ENCODE data around the gene TRNP1. TPM values are rescaled to one million over a fixed set of nuclear protein-coding genes. Genes with fewer than 3 reads are reported as not detected.

TRNP1 gene
- total RNA-seq, 1 donor from 2014 or later, result 15.3 TPM

DNA sequence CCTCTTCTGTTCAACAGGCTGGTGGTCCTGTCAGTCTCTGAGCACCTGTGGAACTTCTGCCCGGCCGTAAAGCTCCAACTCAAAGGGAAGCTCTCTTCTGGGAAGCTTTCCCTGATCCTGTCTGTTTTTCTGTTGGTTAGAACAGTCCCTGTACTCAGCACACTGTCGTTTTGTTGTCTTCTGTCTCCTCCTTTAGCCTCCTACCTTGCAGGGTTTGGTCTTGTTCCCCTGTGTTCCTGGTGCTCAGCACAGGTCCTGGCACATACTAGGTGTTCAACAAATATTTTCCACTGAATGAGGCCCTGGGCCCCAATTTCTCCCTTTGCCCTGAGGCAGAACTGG, 32.9 kb upstream of the TRNP1 start:
- TF ChIP-seq, protein P1, sequence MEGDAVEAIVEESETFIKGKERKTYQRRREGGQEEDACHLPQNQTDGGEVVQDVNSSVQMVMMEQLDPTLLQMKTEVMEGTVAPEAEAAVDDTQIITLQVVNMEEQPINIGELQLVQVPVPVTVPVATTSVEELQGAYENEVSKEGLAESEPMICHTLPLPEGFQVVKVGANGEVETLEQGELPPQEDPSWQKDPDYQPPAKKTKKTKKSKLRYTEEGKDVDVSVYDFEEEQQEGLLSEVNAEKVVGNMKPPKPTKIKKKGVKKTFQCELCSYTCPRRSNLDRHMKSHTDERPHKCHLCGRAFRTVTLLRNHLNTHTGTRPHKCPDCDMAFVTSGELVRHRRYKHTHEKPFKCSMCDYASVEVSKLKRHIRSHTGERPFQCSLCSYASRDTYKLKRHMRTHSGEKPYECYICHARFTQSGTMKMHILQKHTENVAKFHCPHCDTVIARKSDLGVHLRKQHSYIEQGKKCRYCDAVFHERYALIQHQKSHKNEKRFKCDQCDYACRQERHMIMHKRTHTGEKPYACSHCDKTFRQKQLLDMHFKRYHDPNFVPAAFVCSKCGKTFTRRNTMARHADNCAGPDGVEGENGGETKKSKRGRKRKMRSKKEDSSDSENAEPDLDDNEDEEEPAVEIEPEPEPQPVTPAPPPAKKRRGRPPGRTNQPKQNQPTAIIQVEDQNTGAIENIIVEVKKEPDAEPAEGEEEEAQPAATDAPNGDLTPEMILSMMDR (IDR thresholded peaks at IDR 0.05), result no peak
- H3K27ac ChIP-seq, result peak overlapping the region; percentile 75
- no peaks in the 10 kb centered on the region for H3K36me3 ChIP-seq
- H3K9me3 ChIP-seq, result no peaks in the 10 kb centered on the region
- peaks cover 33% of the 10 kb centered on the region for H3K27me3 ChIP-seq (ENCODE audit: low read depth)
- ATAC-seq (peak in 1 of 2 donors; percentile 3), DNase-seq (no peak)
- intact Hi-C loops (cut with DNase I), result no loop called here
- H3K4me1 ChIP-seq, result peaks cover 17% of the 10 kb centered on the region
- H3K4me3 ChIP-seq, result peak overlapping the region; percentile 64

DNA sequence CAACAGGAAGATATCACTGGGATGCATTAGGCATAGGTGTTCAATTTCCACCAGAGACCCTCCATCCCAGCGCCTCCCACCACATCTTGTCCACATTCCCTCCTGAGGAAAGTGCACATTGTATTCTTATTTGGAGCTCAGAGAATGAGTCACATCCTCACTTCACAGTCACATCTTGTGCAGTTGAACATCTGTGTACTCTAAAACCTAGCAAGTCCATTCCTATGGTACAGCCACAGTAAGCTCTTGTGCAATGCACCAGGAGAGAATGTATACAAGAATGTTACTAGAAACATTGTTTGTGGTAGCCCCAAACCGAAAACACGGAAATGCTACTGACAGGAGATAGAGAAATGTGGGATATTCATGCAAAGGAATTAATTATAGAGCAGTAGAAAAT, 31.7 kb upstream of the TRNP1 start:
- TF ChIP-seq, protein P1 (IDR thresholded peaks at IDR 0.05), result no peak
- Histone ChIP-seq H3K4me1 (peaks cover 17% of the 10 kb centered on the region), H3K36me3 (no peaks in the 10 kb centered on the region), H3K27ac (no peak overlapping the region), H3K27me3 (ENCODE audit: low read depth) (peaks cover 36% of the 10 kb centered on the region), H3K9me3 (no peaks in the 10 kb centered on the region), H3K4me3 (no peak overlapping the region)
- intact Hi-C loops (cut with DNase I), result no loop called here
- DNase-seq (no peak), ATAC-seq (no peak)

DNA sequence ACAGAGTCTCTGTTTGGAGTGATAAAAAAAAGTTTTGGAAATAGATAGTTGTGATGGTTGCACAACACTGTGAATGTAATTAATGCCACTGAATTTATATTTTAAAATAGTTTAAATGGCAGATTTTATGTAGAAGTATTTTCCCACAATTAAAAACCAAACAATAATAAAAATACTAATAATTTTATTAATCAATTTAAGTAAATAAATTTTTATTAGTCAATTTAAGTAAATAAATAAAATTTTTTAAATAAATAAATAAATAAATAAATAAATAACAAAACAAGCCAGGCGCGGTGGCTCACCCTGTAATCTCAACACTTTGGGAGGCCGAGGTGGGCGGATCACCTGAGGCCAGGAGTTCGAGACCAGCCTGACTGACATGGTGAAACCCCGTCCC, 28.3 kb upstream of the TRNP1 start:
- H3K4me3 ChIP-seq, result no peak overlapping the region
- intact Hi-C loops (cut with DNase I), result no loop called here
- no peak for ATAC-seq

DNA sequence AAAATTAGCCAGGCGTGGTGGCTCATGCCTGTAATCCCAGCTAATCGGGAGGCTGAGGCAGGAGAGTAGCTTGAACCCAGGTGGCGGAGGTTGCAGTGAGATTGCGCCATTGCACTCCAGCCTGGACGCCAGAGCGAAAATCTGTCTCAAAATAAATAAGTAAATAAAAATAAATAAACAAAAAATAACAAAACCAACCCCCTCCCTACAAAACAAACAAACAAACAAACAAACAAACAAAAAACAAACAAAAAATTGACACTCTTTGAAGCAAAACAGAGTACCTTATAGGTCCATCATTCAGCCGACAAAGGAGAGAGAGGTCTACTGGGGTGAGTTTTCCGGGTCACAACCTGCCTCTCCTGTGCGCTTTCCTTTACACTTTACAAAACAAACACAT, 27.9 kb upstream of the TRNP1 start:
- no peak for ATAC-seq
- no peak overlapping the region for H3K4me3 ChIP-seq
- TF ChIP-seq, protein P1 (IDR thresholded peaks at IDR 0.05), result no peak
- no peaks in the 10 kb centered on the region for H3K36me3 ChIP-seq
- intact Hi-C loops (cut with DNase I), result no loop called here
- DNase-seq, result no peak
- H3K27ac ChIP-seq, result no peak overlapping the region
- no peaks in the 10 kb centered on the region for H3K9me3 ChIP-seq
- H3K4me1 ChIP-seq, result peaks cover 6% of the 10 kb centered on the region
- H3K27me3 ChIP-seq (ENCODE audit: low read depth), result peaks cover 15% of the 10 kb centered on the region

More for the DNA sequence above, 28.3 kb upstream of the TRNP1 start:
- TF ChIP-seq, protein P1 (IDR thresholded peaks at IDR 0.05), result no peak
- Histone ChIP-seq H3K27me3 (ENCODE audit: low read depth) (peaks cover 17% of the 10 kb centered on the region), H3K4me1 (peaks cover 7% of the 10 kb centered on the region), H3K9me3 (no peaks in the 10 kb centered on the region), H3K27ac (no peak overlapping the region), H3K36me3 (no peaks in the 10 kb centered on the region)
- no peak for DNase-seq

DNA sequence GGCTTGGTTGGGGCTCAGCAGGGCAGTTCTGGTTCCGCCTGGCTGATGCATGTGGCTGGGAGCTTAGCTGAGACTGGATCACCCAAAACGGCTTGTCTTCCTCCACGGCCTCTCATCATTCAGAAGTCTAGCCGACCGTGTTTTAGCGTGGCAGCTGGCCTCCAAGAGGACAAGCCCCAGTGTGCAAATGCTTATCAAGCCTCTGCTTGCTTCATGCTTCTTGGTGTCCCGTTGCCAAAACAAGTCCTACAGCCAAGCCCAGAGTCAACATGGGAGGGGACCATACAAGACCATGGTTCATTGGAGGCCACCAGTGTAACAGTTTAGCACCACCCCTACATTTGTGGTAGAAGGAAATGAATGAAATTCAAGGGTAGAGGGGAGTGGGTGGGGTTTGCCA, 22.7 kb upstream of the TRNP1 start:
- H3K4me3 ChIP-seq, result no peak overlapping the region
- no peaks in the 10 kb centered on the region for H3K36me3 ChIP-seq
- TF ChIP-seq, protein P1 (IDR thresholded peaks at IDR 0.05), result no peak
- no peaks in the 10 kb centered on the region for H3K4me1 ChIP-seq
- intact Hi-C loops (cut with DNase I), result no loop called here
- no peak for ATAC-seq
- DNase-seq, result no peak
- peaks cover 8% of the 10 kb centered on the region for H3K27me3 ChIP-seq (ENCODE audit: low read depth)
- H3K27ac ChIP-seq, result no peak overlapping the region
- no peaks in the 10 kb centered on the region for H3K9me3 ChIP-seq

DNA sequence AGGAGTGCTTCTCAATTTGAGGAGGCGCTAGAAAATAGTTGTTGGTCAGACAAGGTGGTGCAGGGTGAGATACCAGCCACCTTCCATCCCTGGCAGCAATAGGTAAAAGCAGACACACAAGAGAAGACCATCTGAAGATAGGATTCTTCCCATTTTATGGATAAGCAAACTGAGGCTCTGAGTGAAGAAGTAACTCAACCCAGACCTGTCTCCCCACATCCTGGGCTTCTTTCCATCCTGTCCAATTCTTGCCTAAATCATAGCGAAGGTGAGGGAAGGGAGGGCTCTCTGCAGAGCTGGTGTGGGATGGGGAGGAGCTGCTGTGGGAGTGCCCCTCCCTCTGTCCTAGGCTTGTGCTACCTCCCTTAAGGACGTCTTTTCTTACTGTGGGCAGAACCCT, 21.9 kb upstream of the TRNP1 start:
- DNase-seq (no peak), ATAC-seq (no peak)
- TF ChIP-seq, protein P1 (IDR thresholded peaks at IDR 0.05), result no peak
- no peaks in the 10 kb centered on the region for H3K9me3 ChIP-seq
- H3K4me3 ChIP-seq, result no peak overlapping the region
- no peaks in the 10 kb centered on the region for H3K36me3 ChIP-seq
- no peaks in the 10 kb centered on the region for H3K4me1 ChIP-seq
- peaks cover 6% of the 10 kb centered on the region for H3K27me3 ChIP-seq (ENCODE audit: low read depth)
- no peak overlapping the region for H3K27ac ChIP-seq
- intact Hi-C loops (cut with DNase I), result no loop called here
